ENCODE measurements around the gene PTPN18.

Gene PTPN18

GRCh38 chr2:130387071-130387400, 31.2 kb downstream of the PTPN18 start:
- TF ChIP-seq POLR2A (IDR thresholded peaks at IDR 0.05; ENCODE audit: extremely low read depth, insufficient read length), result no peak
- TF ChIP-seq CTCF (IDR thresholded peaks at IDR 0.05; ENCODE audit: low read depth, low read length), result no peak
- TF ChIP-seq MYC (IDR thresholded peaks at IDR 0.05; ENCODE audit: low read depth, low read length), result no peak
- no peak for TF ChIP-seq MAX (IDR thresholded peaks at IDR 0.05; ENCODE audit: low read depth, low read length)
- DNase-seq (ENCODE audit: low read depth), result no peak
- no peak overlapping the region for H3K4me3 ChIP-seq (ENCODE audit: low read depth, low read length)

GRCh38 chr2:130387804-130388203, 31.9 kb downstream of the PTPN18 start:
- H3K4me3 ChIP-seq (ENCODE audit: low read depth, low read length), result no peak overlapping the region
- TF ChIP-seq MYC (IDR thresholded peaks at IDR 0.05; ENCODE audit: low read depth, low read length), result no peak
- TF ChIP-seq POLR2A (IDR thresholded peaks at IDR 0.05; ENCODE audit: extremely low read depth, insufficient read length), result no peak
- TF ChIP-seq CTCF (IDR thresholded peaks at IDR 0.05; ENCODE audit: low read depth, low read length), result no peak
- TF ChIP-seq MAX (IDR thresholded peaks at IDR 0.05; ENCODE audit: low read depth, low read length), result no peak
- no peak for DNase-seq (ENCODE audit: low read depth)

DNA sequence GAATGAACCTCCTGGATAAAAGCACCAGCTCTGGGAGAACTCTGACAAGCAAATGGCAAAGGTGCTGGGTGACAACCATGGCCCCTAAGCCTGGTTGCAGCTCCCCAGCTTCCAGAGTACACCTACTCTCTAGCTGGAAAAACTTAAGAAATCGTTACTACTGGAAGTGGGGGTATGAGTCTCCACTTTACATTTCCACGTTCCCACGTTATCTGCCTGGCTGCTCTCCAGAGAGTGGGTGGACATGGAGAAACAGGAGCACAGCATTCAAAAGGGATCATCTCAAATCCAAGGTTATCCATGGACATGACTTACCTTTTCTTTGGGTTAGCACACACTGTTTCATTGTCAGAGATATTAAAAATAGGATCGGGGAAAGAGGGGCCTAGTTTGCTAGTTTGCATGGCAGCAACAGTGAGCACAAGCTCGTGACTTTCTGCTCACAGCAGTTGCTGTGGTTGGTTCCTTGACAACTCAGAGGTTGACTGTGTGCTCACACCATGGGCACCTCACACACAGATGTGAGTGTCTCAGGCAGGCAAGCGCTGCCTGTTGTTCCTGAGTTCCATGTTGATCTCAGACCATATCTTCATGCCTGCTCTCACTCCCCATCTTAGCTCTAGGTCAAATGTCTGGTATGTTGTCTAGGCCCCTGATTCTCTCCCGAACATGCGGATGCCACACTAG, 32.5 kb downstream of the PTPN18 start:
- DNase-seq (ENCODE audit: low read depth), result no peak
- no peak overlapping the region for H3K4me3 ChIP-seq (ENCODE audit: low read depth, low read length)
- TF ChIP-seq CTCF (IDR thresholded peaks at IDR 0.05; ENCODE audit: low read depth, low read length), result no peak
- TF ChIP-seq POLR2A (IDR thresholded peaks at IDR 0.05; ENCODE audit: extremely low read depth, insufficient read length), result no peak
- TF ChIP-seq MYC (IDR thresholded peaks at IDR 0.05; ENCODE audit: low read depth, low read length), result no peak
- TF ChIP-seq MAX (IDR thresholded peaks at IDR 0.05; ENCODE audit: low read depth, low read length), result no peak

DNA sequence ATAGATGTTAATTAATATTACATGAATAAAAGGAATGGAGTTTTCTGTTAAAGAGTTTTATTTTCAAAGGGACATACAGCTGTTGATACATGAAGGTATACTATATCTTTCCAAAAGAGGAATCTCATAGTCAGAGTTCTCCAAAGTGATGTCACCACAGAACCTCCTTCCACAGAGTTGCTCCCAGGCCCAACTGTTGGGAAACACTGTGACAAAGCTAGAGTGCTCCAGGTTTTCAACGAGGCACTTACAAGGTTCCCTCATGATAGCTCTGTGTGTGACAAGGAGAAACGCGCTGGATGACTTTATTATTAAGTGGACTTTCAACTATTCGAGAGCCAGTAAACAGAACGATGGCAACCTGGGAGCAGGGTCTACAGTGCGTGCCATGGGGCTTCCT, 33.5 kb downstream of the PTPN18 start:
- no peak for TF ChIP-seq POLR2A (IDR thresholded peaks at IDR 0.05; ENCODE audit: extremely low read depth, insufficient read length)
- no peak for TF ChIP-seq CTCF (IDR thresholded peaks at IDR 0.05; ENCODE audit: low read depth, low read length)
- TF ChIP-seq MYC (IDR thresholded peaks at IDR 0.05; ENCODE audit: low read depth, low read length), result no peak
- TF ChIP-seq MAX (IDR thresholded peaks at IDR 0.05; ENCODE audit: low read depth, low read length), result no peak
- H3K4me3 ChIP-seq (ENCODE audit: low read depth, low read length), result no peak overlapping the region
- no peak for DNase-seq (ENCODE audit: low read depth)

- no peak for TF ChIP-seq POLR2A (IDR thresholded peaks at IDR 0.05; ENCODE audit: extremely low read depth, insufficient read length)
- TF ChIP-seq MAX (IDR thresholded peaks at IDR 0.05; ENCODE audit: low read depth, low read length), result no peak
- TF ChIP-seq CTCF (IDR thresholded peaks at IDR 0.05; ENCODE audit: low read depth, low read length), result no peak
- no peak for TF ChIP-seq MYC (IDR thresholded peaks at IDR 0.05; ENCODE audit: low read depth, low read length)
- DNase-seq (ENCODE audit: low read depth), result no peak
- H3K4me3 ChIP-seq (ENCODE audit: low read depth, low read length), result no peak overlapping the region
Observed at GRCh38 chr2:130389783-130390182, 33.9 kb downstream of the PTPN18 start.
